ENCODE measurements around the gene MAST4. TPM values are rescaled to one million over a fixed set of nuclear protein-coding genes. Genes with fewer than 3 reads are reported as not detected.

Gene MAST4
- polyA plus RNA-seq, 1 donor (not counting 4 experiments of a cell fraction or from before 2014, with no cell fraction given) = 19.8 TPM

- Histone ChIP-seq H3K9me3 (ENCODE audit: control insufficient read depth, low read depth, low read length) (no peaks in the 10 kb centered on the region), H3K4me3 (ENCODE audit: control insufficient read depth in 2 of 3, extremely low read depth in 1 of 3, insufficient read depth in 2 of 3, low read depth in 1 of 3, low read length in 3 of 3) (no peak overlapping the region), H3K27ac (ENCODE audit: control insufficient read depth, insufficient read depth, low read length) (no peak overlapping the region), H3K79me2 (ENCODE audit: control insufficient read depth, insufficient read depth, low read length) (peaks cover 79% of the 10 kb centered on the region), H3K4me1 (ENCODE audit: control insufficient read depth, extremely low read depth, insufficient read depth, low read length) (peaks cover 34% of the 10 kb centered on the region), H3K9ac (ENCODE audit: control insufficient read depth, extremely low read depth, insufficient read depth, low read length) (no peak overlapping the region), H3K27me3 (ENCODE audit: control insufficient read depth, extremely low read depth, insufficient read depth, low read length) (no peaks in the 10 kb centered on the region), H3K4me2 (ENCODE audit: control insufficient read depth, extremely low read depth, insufficient read depth, low read depth, low read length) (no peak overlapping the region), H2AFZ (ENCODE audit: control insufficient read depth, low read length) (no peak overlapping the region), H3K9me1 (ENCODE audit: control insufficient read depth, extremely low read depth, insufficient read depth, low read length) (peaks cover 2% of the 10 kb centered on the region), H4K20me1 (ENCODE audit: control insufficient read depth, extremely low read depth, insufficient read depth, low read length) (peaks cover 8% of the 10 kb centered on the region), H3K36me3 (ENCODE audit: control insufficient read depth in 2 of 2, extremely low read depth in 1 of 2, insufficient read depth in 2 of 2, low read length in 2 of 2) (peaks cover 1 to 17% of the 10 kb centered on the region in 2 experiments)
- DNase-seq (ENCODE audit: low read depth, low spot score) (no peak), FAIRE-seq (peak; percentile 49)
- dilution Hi-C loops (cut with MboI; ENCODE audit: extremely low pct_ligation_motif_present, low sequenced_read_pairs) = no loop called here
- TF ChIP-seq EZH2 (IDR thresholded peaks at IDR 0.05; ENCODE audit: low read length) (no peak), CTCF (optimal IDR thresholded peaks at IDR 0.05 in 1 of 3, IDR thresholded peaks at IDR 0.05 in 1 of 3, conservative IDR thresholded peaks at IDR 0.05 in 1 of 3; ENCODE audit: extremely low read depth in 1 of 3, insufficient read depth in 2 of 3, low read length in 3 of 3) (no peak)
Observed at GRCh38 chr5:67042176-67043003, 446.2 kb downstream of the MAST4 start.

- no peak overlapping the region for H3K4me3 ChIP-seq (ENCODE audit: control insufficient read depth in 2 of 3, extremely low read depth in 1 of 3, insufficient read depth in 2 of 3, low read depth in 1 of 3, low read length in 3 of 3)
- peaks cover 1 to 17% of the 10 kb centered on the region in 2 experiments for H3K36me3 ChIP-seq (ENCODE audit: control insufficient read depth in 2 of 2, extremely low read depth in 1 of 2, insufficient read depth in 2 of 2, low read length in 2 of 2)
- H3K27me3 ChIP-seq (ENCODE audit: control insufficient read depth, extremely low read depth, insufficient read depth, low read length) = no peaks in the 10 kb centered on the region
- no peak for DNase-seq (ENCODE audit: low read depth, low spot score)
- H2AFZ ChIP-seq (ENCODE audit: control insufficient read depth, low read length) = no peak overlapping the region
- FAIRE-seq = no peak
- dilution Hi-C loops (cut with MboI; ENCODE audit: extremely low pct_ligation_motif_present, low sequenced_read_pairs) = no loop called here
- no peak overlapping the region for H3K27ac ChIP-seq (ENCODE audit: control insufficient read depth, insufficient read depth, low read length)
- no peak overlapping the region for H3K4me2 ChIP-seq (ENCODE audit: control insufficient read depth, extremely low read depth, insufficient read depth, low read depth, low read length)
- peaks cover 80% of the 10 kb centered on the region for H3K79me2 ChIP-seq (ENCODE audit: control insufficient read depth, insufficient read depth, low read length)
- H3K9ac ChIP-seq (ENCODE audit: control insufficient read depth, extremely low read depth, insufficient read depth, low read length) = no peak overlapping the region
- no peak for TF ChIP-seq CTCF (optimal IDR thresholded peaks at IDR 0.05 in 1 of 3, IDR thresholded peaks at IDR 0.05 in 1 of 3, conservative IDR thresholded peaks at IDR 0.05 in 1 of 3; ENCODE audit: extremely low read depth in 1 of 3, insufficient read depth in 2 of 3, low read length in 3 of 3)
- H4K20me1 ChIP-seq (ENCODE audit: control insufficient read depth, extremely low read depth, insufficient read depth, low read length) = peaks cover 8% of the 10 kb centered on the region
- no peaks in the 10 kb centered on the region for H3K9me3 ChIP-seq (ENCODE audit: control insufficient read depth, low read depth, low read length)
- peaks cover 22% of the 10 kb centered on the region for H3K4me1 ChIP-seq (ENCODE audit: control insufficient read depth, extremely low read depth, insufficient read depth, low read length)
- peaks cover 2% of the 10 kb centered on the region for H3K9me1 ChIP-seq (ENCODE audit: control insufficient read depth, extremely low read depth, insufficient read depth, low read length)
Observed at GRCh38 chr5:67043796-67044511, 447.8 kb downstream of the MAST4 start.

All from keratinocyte (primary cell).